ENCODE measurements around the gene INPP1.

DNA sequence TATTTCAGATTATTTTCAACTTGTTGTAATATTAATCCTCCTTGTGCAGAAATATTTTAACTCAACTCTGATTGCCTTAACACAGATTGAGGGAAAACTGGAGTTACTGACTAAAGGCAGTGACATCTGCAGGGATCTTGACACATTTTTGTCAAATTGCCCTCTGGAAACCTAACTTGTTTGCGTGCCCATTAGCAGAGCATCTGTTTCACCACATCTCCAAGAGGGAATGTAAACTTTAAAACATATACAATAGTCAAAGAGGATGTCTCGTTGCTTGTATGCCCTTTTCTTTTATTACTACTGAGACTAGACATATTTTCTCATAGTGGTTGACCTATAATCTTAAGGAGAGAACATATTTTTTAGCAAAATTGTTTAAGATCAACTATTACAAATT lies 14.2 kb downstream of the INPP1 start:
- TF ChIP-seq EZH2 (IDR thresholded peaks at IDR 0.05; ENCODE audit: borderline replicate concordance, low read depth, low read length, severe bottlenecking), result no peak
- TF ChIP-seq, protein P1, sequence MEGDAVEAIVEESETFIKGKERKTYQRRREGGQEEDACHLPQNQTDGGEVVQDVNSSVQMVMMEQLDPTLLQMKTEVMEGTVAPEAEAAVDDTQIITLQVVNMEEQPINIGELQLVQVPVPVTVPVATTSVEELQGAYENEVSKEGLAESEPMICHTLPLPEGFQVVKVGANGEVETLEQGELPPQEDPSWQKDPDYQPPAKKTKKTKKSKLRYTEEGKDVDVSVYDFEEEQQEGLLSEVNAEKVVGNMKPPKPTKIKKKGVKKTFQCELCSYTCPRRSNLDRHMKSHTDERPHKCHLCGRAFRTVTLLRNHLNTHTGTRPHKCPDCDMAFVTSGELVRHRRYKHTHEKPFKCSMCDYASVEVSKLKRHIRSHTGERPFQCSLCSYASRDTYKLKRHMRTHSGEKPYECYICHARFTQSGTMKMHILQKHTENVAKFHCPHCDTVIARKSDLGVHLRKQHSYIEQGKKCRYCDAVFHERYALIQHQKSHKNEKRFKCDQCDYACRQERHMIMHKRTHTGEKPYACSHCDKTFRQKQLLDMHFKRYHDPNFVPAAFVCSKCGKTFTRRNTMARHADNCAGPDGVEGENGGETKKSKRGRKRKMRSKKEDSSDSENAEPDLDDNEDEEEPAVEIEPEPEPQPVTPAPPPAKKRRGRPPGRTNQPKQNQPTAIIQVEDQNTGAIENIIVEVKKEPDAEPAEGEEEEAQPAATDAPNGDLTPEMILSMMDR (IDR thresholded peaks at IDR 0.05; ENCODE audit: borderline replicate concordance, extremely low read depth, low read length, poor library complexity, severe bottlenecking), result no peak

All from DND-41 (cell line).